HG02759 (cell line): ENCODE data around the gene AUP1.

Experiments used
- ATAC-seq: cut with Tn5 transposase; IDR thresholded peaks from one replicate; pipeline ENCODE4 v1.9.1; 2021; ENCODE audit warnings: mild to moderate bottlenecking, moderate library complexity; ENCODE audit not compliant: unreplicated experiment

Gene AUP1

GRCh38 chr2:74558284-74559230 is 29.1 kb upstream of the AUP1 start:
- no peak for ATAC-seq

DNA sequence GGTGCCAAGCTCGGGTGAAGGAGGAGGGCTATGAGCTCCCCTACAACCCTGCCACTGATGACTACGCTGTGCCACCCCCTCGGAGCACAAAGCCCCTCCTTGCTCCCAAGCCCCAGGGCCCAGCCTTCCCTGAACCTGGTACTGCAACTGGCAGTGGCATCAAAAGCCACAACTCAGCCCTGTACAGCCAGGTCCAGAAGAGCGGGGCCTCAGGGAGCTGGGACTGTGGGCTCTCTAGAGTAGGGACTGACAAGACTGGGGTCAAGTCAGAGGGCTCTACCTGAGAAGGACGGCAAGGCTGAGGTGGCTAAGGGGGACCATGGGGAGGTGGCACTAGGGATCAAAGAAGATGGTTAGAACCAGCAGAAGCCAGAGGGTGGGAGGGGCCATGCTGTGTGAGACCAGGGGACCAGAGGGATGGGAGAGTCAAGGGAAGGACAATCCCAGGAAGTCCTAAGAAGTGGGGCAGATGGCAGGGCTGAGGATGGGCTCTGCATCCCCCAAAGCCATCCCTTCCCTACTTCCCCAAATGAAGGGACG is 27.4 kb upstream of the AUP1 start:
- no peak for ATAC-seq

- no peak for ATAC-seq
Measured at GRCh38 chr2:74556159-74556558, 26.7 kb upstream of the AUP1 start.

GRCh38 chr2:74555610-74556103 is 26.2 kb upstream of the AUP1 start:
- no peak for ATAC-seq

DNA sequence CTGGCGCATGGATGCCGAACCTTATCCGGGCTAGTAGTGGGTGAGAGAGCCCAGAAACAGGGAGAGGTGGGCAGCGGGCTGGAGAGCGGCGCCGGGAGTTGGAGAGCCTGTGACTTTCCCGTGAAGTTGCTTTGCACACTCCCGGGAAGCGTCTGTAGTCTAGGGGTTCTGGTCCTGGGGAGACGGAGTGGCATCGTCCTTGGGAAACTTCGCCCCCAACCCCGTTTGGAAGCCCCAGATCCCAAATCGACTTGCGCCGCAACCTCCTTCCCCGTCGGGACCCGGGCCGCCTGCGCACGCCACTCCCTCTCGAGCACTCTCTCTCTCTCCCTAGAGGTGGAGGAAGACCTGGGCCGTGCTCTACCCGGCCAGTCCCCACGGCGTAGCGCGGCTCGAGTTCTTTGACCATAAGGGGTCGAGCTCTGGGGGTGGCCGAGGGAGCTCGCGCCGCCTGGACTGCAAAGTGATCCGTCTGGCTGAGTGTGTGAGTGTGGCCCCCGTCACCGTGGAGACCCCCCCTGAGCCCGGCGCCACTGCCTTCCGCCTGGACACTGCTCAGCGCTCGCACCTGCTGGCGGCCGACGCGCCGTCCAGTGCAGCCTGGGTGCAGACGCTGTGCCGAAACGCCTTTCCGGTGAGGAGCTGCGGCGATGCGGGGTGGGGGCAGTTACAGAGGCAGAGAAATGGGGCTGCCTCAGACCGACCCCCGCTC is 25.5 kb upstream of the AUP1 start:
- peak; percentile 52 for ATAC-seq

DNA sequence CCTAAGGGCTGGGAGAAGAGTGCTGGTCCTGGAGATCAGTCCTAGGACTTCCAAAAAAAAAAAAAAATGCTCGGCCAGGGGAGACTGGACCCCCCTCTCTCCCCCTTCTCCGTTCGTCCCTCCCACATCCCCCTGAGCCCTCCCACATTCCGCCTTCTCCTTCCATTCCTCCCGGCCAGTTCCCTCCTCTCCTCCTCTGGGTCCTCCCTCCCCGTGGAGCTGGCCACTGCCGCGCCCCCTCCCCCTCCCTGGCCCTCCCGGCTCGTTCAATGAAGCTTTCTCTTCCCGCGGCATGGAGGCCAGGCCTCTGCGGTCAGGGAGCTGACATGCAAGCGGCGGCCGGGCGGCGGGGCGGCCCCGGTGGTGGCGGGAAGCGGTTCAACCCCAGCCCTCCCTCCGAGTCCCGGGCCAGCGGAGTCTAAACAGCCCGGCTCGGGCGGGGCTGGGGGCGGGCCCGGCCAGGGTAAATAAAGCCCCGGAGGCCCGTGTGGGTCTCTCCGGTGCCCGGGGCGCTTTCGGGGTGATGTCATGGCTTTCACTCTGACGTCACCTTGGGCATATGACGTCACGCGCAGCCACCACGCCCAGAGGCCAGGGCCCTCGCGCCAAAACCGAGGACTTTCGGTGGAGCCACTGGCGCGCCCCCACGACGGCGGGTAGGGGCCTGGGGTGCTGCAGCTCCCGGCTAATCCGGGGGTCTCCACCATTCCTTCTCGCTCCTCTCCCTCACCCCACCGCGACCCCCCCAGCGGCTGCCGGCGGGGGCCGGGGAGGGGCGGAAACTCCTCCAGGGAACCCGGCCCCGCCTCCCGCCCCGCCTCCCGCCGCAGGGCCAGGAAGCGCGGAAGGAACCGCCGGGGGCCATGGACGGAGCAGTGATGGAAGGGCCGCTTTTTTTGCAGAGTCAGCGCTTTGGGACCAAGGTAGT is 24.6 kb upstream of the AUP1 start, which contains the start of the genes DOK1 and LOXL3:
Gene DOK1, plus strand, starts transcription at position 829 of the 928 bp plus-strand sequence. Its CDS starts 35 bp downstream, at position 864.
Gene LOXL3, minus strand, starts transcription at position 51 of the 928 bp plus-strand sequence. CDS start 1,308 bp downstream, outside the sequence.
- ATAC-seq, result peak; percentile 63

- ATAC-seq, result no peak
Measured at GRCh38 chr2:74552914-74553811, 23.7 kb upstream of the AUP1 start.

DNA sequence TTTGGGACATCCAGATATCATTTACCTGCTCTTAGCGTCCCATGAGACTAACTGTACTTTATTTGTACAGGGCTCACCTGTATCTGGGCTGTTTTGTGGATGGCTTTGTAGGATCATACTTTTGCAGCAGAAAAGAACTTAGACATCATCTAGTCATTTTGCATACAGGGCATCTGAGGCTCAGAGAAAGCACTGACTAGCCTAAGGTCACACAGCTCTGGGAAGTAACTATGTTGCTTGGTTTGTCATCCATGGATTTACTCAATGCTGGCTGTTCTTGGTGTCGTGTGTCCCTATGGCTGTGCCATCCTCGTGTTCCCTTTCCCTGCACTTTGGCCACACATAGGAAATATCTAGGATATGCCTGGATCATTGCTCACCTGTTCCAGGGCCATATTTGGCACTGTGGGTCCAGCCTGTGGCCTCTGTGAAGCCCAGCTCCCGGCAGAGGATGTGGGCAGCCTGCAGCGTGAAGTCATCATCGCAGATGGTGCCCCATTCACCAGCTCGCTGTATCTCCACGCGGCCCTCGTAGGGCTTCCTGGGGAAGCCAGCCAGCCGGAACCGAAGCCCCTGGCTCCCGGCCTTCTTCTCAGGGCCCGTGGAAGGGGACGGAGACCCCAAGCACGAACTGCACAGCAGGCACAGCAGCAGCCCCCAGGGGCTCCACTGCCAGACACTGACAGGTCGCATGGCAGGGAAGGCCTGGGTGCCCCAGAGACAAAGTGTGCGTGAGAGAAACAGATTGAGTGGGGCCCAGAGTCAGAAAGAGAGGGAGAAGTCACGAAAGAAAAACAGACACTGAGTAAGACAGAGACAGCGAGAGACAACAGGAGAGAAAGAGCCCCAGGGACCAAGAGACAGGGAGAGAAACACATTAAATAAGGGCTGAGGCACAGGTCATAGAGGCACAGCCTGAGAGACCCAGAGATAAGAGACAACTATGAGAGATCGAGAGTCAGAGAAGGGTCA is 22.7 kb upstream of the AUP1 start:
- no peak for ATAC-seq

DNA sequence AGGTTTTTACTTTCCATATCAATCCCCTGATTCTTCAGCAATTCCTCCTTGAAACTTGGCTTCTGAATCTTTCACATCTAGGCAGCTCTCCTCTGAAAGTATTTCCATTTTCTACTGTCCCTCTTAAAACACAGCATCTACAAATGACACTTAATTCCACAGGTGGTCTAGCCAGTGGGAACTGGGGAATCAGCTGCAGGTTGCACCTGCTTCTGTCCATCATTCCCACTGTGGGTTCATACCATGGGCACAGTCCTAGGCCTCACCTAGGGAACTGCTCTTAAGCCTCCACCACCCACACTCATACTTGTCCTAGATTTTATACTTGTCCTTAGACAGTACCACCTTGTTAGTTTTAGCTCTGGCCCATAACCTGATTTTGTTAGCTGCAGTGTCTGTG is 22.0 kb upstream of the AUP1 start:
- ATAC-seq, result no peak

GRCh38 chr2:74550231-74550630 is 20.7 kb upstream of the AUP1 start:
- ATAC-seq, result no peak

- peak; percentile 44 for ATAC-seq
Measured at GRCh38 chr2:74548900-74549826, 19.7 kb upstream of the AUP1 start.

- ATAC-seq, result no peak
Measured at GRCh38 chr2:74548285-74548899, 18.9 kb upstream of the AUP1 start.

- ATAC-seq, result no peak
Measured at GRCh38 chr2:74546004-74546403, 16.5 kb upstream of the AUP1 start.

- no peak for ATAC-seq
Measured at GRCh38 chr2:74544634-74545033, 15.1 kb upstream of the AUP1 start.

DNA sequence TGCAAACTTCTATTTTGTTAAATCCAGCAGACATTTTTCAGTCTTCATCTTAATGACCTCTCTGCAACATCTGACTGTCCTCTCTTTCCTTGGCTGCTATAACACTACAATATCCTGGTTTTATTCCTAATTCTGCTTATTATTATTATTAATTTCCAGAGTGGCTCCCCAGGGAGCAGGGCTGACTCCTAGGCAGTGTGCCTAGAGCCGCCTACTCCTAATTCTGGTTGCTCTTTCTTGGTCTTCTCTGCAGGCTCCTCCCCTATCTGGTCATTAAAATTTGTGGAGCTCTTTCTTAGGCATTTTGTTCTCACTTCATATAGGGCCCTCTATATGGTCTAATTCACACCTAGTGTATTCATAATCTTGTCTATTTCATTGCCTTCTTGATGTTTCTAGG is 13.5 kb upstream of the AUP1 start:
- no peak for ATAC-seq

DNA sequence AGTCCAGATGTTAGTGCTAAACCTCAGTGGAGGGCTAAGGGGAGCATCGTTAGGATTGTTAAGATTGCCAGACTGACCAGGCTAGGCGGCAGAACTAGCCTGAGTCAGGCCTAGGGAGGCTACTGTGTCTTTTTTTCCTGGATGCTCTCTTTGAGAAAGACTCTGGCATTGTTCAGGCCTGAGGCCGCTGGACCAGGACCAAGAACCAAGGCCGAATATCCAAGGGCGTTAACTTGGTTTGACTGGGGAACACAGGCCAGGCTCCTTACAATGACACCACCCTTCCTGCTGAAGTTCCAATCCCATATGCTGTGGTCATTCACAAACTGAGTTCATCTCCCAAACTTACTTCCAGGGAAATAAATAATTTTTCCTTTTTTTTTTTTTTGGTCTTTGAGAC is 10.8 kb upstream of the AUP1 start:
- ATAC-seq, result no peak
